ENCODE measurements around the gene FXYD6.

- TF ChIP-seq CTCF (IDR thresholded peaks at IDR 0.05) (no peak), POLR2A (IDR thresholded peaks at IDR 0.05) (no peak)
These were observed 45.0 kb upstream of the FXYD6 start for GRCh38 chr11:117921456-117921855.

Data from breast epithelium (tissue), 3 donors.